ENCODE results near the gene KLF9.

GRCh38 chr9:70389188-70389587 is 25.3 kb downstream of the KLF9 start:
- TF ChIP-seq, protein P1, sequence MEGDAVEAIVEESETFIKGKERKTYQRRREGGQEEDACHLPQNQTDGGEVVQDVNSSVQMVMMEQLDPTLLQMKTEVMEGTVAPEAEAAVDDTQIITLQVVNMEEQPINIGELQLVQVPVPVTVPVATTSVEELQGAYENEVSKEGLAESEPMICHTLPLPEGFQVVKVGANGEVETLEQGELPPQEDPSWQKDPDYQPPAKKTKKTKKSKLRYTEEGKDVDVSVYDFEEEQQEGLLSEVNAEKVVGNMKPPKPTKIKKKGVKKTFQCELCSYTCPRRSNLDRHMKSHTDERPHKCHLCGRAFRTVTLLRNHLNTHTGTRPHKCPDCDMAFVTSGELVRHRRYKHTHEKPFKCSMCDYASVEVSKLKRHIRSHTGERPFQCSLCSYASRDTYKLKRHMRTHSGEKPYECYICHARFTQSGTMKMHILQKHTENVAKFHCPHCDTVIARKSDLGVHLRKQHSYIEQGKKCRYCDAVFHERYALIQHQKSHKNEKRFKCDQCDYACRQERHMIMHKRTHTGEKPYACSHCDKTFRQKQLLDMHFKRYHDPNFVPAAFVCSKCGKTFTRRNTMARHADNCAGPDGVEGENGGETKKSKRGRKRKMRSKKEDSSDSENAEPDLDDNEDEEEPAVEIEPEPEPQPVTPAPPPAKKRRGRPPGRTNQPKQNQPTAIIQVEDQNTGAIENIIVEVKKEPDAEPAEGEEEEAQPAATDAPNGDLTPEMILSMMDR (IDR thresholded peaks at IDR 0.05): no peak
- no peak for TF ChIP-seq POLR2AphosphoS5 (IDR thresholded peaks at IDR 0.05; ENCODE audit: insufficient read depth in 1 of 2, low read depth in 1 of 2)

All from vagina (tissue), 2 donors.